CD14-positive monocyte (primary cell): ENCODE measurements around the gene RHOU. TPM values are rescaled to one million over a fixed set of nuclear protein-coding genes. Genes with fewer than 3 reads are reported as not detected.

ENCODE experiments used
- DNase-seq, 3 donors: peaks; one replicate each; pipeline ENCODE4 v3.0.0-alpha.2; 2011 to 2022
- H2AFZ ChIP-seq: 2 replicates; pipeline ENCODE4 v1.6.0; 2012; ENCODE audit warnings: mild to moderate bottlenecking, low read depth, low read length, inconsistent platforms; ENCODE audit not compliant: insufficient read depth, poor library complexity, severe bottlenecking
- H3K27ac ChIP-seq, 2 donors: 1 replicate in 1 of 2; 2 replicates in 1 of 2; pipeline ENCODE4 v1.5.1; 2012 to 2013; ENCODE audit warnings: low read length in 2 of 2, control low read depth in 1 of 2, inconsistent platforms in 1 of 2, low read depth in 1 of 2, mild to moderate bottlenecking in 1 of 2
- H3K27me3 ChIP-seq, 2 donors: one replicate each; pipeline versions ENCODE4 v1.6.0 to v1.6.1; 2011 to 2013; ENCODE audit warnings: low read length in 2 of 2; ENCODE audit not compliant: control insufficient read depth in 2 of 2, insufficient read depth in 2 of 2
- H3K36me3 ChIP-seq, 2 donors: replicated peaks in 1 of 2; 1 replicate in 1 of 2; 2 replicates in 1 of 2; pipeline versions ENCODE4 v1.5.1 to v1.6.1; 2012 to 2013; ENCODE audit warnings: low read length in 2 of 2, control low read depth in 1 of 2, inconsistent platforms in 1 of 2, mild to moderate bottlenecking in 1 of 2; ENCODE audit not compliant: insufficient read depth in 2 of 2, control insufficient read depth in 1 of 2
- H3K4me1 ChIP-seq, 2 donors: 1 replicate in 1 of 2; 2 replicates in 1 of 2; pipeline versions ENCODE4 v1.5.1 to v1.6.1; 2012 to 2013; ENCODE audit warnings: low read length in 2 of 2, control low read depth in 1 of 2, inconsistent platforms in 1 of 2, mild to moderate bottlenecking in 1 of 2, moderate library complexity in 1 of 2; ENCODE audit not compliant: insufficient read depth in 2 of 2, control insufficient read depth in 1 of 2
- H3K4me2 ChIP-seq: replicated peaks from 2 replicates; pipeline ENCODE3; 2012; ENCODE audit warnings: low read length, moderate library complexity, mild to moderate bottlenecking; ENCODE audit not compliant: poor library complexity, severe bottlenecking; ENCODE audit errors: extremely low read depth
- H3K4me3 ChIP-seq, 3 experiments: fragments of 200-600 bp in 1 of 3; sonication (generic) in 1 of 3; replicated peaks in 1 of 3; 1 replicate in 2 of 3; 2 replicates in 1 of 3; pipeline ENCODE4 v1.5.1; 2011 to 2013; ENCODE audit warnings: low read length in 3 of 3, mild to moderate bottlenecking in 3 of 3, control low read depth in 2 of 3, low read depth in 2 of 3, inconsistent platforms in 1 of 3, moderate library complexity in 1 of 3
- H3K79me2 ChIP-seq: 2 replicates; pipeline ENCODE4 v1.6.0; 2012; ENCODE audit warnings: mild to moderate bottlenecking, control low read depth, inconsistent platforms, low read length, moderate library complexity; ENCODE audit not compliant: insufficient read depth
- H3K9ac ChIP-seq: 2 replicates; pipeline ENCODE4 v1.6.0; 2017; ENCODE audit warnings: low read length, mild to moderate bottlenecking; ENCODE audit not compliant: insufficient read depth, poor library complexity, severe bottlenecking
- H3K9me3 ChIP-seq, 2 donors: replicated peaks in 1 of 2; 1 replicate in 1 of 2; 2 replicates in 1 of 2; pipeline versions ENCODE4 v1.5.1 to v1.6.1; 2012 to 2013; ENCODE audit warnings: low read length in 2 of 2, control low read depth in 1 of 2; ENCODE audit not compliant: control insufficient read depth in 1 of 2, insufficient read depth in 1 of 2
- H4K20me1 ChIP-seq: 2 replicates; pipeline ENCODE4 v1.6.0; 2012; ENCODE audit warnings: mild to moderate bottlenecking, low read length, control low read depth, moderate library complexity; ENCODE audit not compliant: insufficient read depth
- H3K27ac Mint-ChIP-seq, 7 donors: one replicate each; pipeline ENCODE4 v1.8.0; 2020; ENCODE audit warnings: mild to moderate bottlenecking in 7 of 7, mixed read lengths in 7 of 7, moderate library complexity in 6 of 7, inconsistent platforms in 2 of 7
- H3K27me3 Mint-ChIP-seq, 3 donors: one replicate each; pipeline ENCODE4 v1.8.0; 2021 to 2022; ENCODE audit warnings: low read depth in 3 of 3, mild to moderate bottlenecking in 3 of 3, mixed read lengths in 3 of 3, moderate library complexity in 3 of 3, inconsistent platforms in 1 of 3
- H3K36me3 Mint-ChIP-seq, 2 donors: one replicate each; pipeline ENCODE4 v1.8.0; 2020; ENCODE audit warnings: mixed read lengths in 2 of 2, inconsistent platforms in 1 of 2, mild to moderate bottlenecking in 1 of 2
- H3K4me1 Mint-ChIP-seq: one replicate; pipeline ENCODE4 v1.8.0; 2020; ENCODE audit warnings: mild to moderate bottlenecking, mixed read lengths
- H3K4me3 Mint-ChIP-seq, 2 donors: one replicate each; pipeline ENCODE4 v1.8.0; 2020; ENCODE audit warnings: mild to moderate bottlenecking in 2 of 2, mixed read lengths in 2 of 2, moderate library complexity in 1 of 2
- H3K9me3 Mint-ChIP-seq, 7 donors: one replicate each; pipeline ENCODE4 v1.8.0; 2020 to 2022; ENCODE audit warnings: mixed read lengths in 7 of 7, mild to moderate bottlenecking in 6 of 7, moderate library complexity in 6 of 7, inconsistent platforms in 2 of 7
- WGBS: methylation state at CpG from one replicate; pipeline ENCODE4 v1.1.5; 2013; ENCODE audit warnings: missing lambda C conversion rate; ENCODE audit not compliant: insufficient coverage; 5-methylcytosine and 5-hydroxymethylcytosine counted together
- intact Hi-C, 2 donors: fragments of 100-400 bp; cut with micrococcal nuclease; formaldehyde crosslinking; loops; one replicate each; pipeline versions ENCODE4 v1.15.0 to v1.15.1; 2023
- polyA plus RNA-seq, 3 donors: library from polyadenylated mRNA; depleted of rRNA in 1 of 3; unstranded in 2 of 3; stranded (reverse) in 1 of 3; fragments of 300-500 nt in 2 of 3; fragments of >200 nt in 1 of 3; fragmentation: Illumina TruSeq in 2 of 3; gene quantifications; 1 replicate in 2 of 3; 2 replicates in 1 of 3; pipeline ENCODE4 v1.2.3, GENCODE V29; 2012 to 2021
- TF ChIP-seq, protein P1 (sequence below): fragments of 200-600 bp; IDR thresholded peaks from one replicate; pipeline ENCODE4 v1.8.0; 2022; ENCODE audit warnings: antibody characterized with exemption, mild to moderate bottlenecking

RHOU gene
- polyA plus RNA-seq, 3 donors: 4.1 to 11.6 (median 4.8) TPM

GRCh38 chr1:228778961-228779360 lies 43.7 kb downstream of the RHOU start:
- Mint-ChIP-seq H3K9me3 (peaks cover 0 to 4% (median 1%) of the 10 kb centered on the region in 7 donors), H3K36me3 (no peaks in the 10 kb centered on the region), H3K27ac (peak overlapping the region in 6 of 7 donors; percentile 37 to 86 (median 54)), H3K27me3 (peaks cover 0 to 5% (median 3%) of the 10 kb centered on the region in 3 donors), H3K4me1 (peaks cover 31% of the 10 kb centered on the region), H3K4me3 (no peak overlapping the region)
- peak; percentile 58 to 85 (median 72) for DNase-seq
- intact Hi-C loops: no loop called here
- no peak overlapping the region for H3K4me3 ChIP-seq
- TF ChIP-seq, protein P1, sequence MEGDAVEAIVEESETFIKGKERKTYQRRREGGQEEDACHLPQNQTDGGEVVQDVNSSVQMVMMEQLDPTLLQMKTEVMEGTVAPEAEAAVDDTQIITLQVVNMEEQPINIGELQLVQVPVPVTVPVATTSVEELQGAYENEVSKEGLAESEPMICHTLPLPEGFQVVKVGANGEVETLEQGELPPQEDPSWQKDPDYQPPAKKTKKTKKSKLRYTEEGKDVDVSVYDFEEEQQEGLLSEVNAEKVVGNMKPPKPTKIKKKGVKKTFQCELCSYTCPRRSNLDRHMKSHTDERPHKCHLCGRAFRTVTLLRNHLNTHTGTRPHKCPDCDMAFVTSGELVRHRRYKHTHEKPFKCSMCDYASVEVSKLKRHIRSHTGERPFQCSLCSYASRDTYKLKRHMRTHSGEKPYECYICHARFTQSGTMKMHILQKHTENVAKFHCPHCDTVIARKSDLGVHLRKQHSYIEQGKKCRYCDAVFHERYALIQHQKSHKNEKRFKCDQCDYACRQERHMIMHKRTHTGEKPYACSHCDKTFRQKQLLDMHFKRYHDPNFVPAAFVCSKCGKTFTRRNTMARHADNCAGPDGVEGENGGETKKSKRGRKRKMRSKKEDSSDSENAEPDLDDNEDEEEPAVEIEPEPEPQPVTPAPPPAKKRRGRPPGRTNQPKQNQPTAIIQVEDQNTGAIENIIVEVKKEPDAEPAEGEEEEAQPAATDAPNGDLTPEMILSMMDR: no peak
- H3K4me2 ChIP-seq: no peak overlapping the region
- no peaks in the 10 kb centered on the region for H3K79me2 ChIP-seq
- no peaks in the 10 kb centered on the region for H3K36me3 ChIP-seq
- H4K20me1 ChIP-seq: no peaks in the 10 kb centered on the region
- peak overlapping the region; percentile 2 to 40 for H3K27ac ChIP-seq
- H3K4me1 ChIP-seq: peaks cover 24% of the 10 kb centered on the region in 2 donors
- H3K9ac ChIP-seq: no peak overlapping the region
- no peak overlapping the region for H2AFZ ChIP-seq
- no peaks in the 10 kb centered on the region for H3K9me3 ChIP-seq
- no peaks in the 10 kb centered on the region for H3K27me3 ChIP-seq

DNA sequence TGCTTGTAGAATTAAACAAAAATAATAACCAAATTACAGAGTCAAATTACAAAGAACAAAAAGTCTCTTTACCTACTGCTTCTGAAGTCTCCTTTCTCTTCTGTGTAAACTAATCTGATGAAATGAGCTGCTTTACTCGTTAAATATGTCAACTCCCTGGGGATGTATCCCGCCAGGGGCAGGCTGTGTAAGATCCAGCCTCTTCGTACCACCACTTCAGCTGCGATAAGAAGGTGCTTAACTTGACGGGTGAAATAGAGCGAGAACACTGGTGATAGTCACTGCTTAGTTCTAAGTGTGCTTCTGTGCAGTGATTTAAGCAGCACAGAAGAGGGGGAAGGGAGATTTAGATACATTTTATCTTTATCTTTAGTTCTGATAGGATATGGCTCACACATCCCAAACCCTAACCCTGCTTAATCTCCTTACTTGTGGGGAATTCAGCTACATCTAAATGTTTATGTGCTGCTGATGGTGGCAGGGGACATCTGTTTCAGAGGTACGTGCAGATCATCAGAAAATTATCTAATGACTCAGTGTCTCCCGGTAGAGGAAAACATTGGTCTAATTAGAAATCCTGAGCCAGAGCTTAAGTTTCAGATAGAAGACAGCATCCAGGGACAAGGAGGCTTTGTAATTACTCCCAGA lies 46.0 kb downstream of the RHOU start:
- H2AFZ ChIP-seq: no peak overlapping the region
- no peak for DNase-seq
- no peak overlapping the region for H3K9ac ChIP-seq
- H3K27me3 ChIP-seq: no peaks in the 10 kb centered on the region
- no peaks in the 10 kb centered on the region for H3K79me2 ChIP-seq
- H3K36me3 ChIP-seq: no peaks in the 10 kb centered on the region
- intact Hi-C loops: no loop called here
- H3K4me3 Mint-ChIP-seq: no peak overlapping the region
- H3K9me3 Mint-ChIP-seq: peaks cover 0 to 4% (median 0%) of the 10 kb centered on the region in 7 donors
- no peaks in the 10 kb centered on the region for H4K20me1 ChIP-seq
- peaks cover 0 to 6% (median 3%) of the 10 kb centered on the region in 3 donors for H3K27me3 Mint-ChIP-seq
- no peaks in the 10 kb centered on the region for H3K36me3 Mint-ChIP-seq
- no peak overlapping the region for H3K4me2 ChIP-seq
- peaks cover 32 to 34% of the 10 kb centered on the region in 2 donors for H3K4me1 ChIP-seq
- 93% methylated on average over 7 of the region's 8 CpGs for WGBS
- H3K27ac Mint-ChIP-seq: no peak overlapping the region
- TF ChIP-seq, protein P1: no peak
- H3K27ac ChIP-seq: no peak overlapping the region
- no peak overlapping the region for H3K4me3 ChIP-seq
- no peaks in the 10 kb centered on the region for H3K9me3 ChIP-seq
- H3K4me1 Mint-ChIP-seq: peaks cover 45% of the 10 kb centered on the region
